Thyroid gland (tissue), 4 donors: Measurements from ENCODE around the gene GPR137B.

Source experiments
- POLR2A ChIP-seq, 2 donors: fragments of 450-650 bp; IDR thresholded peaks; one replicate each; pipeline ENCODE4 v1.6.1; 2017; ENCODE audit warnings: antibody characterized with exemption in 2 of 2, mild to moderate bottlenecking in 2 of 2, moderate library complexity in 1 of 2
- TF ChIP-seq, protein P1 (sequence below), 6 experiments: fragments of 200-600 bp in 3 of 6; fragments of 450-650 bp in 3 of 6; sonication (generic) in 3 of 6; IDR thresholded peaks; one replicate each; pipeline ENCODE4 v1.5.1; 2016 to 2019; ENCODE audit warnings: antibody characterized with exemption in 6 of 6, mild to moderate bottlenecking in 2 of 6, inconsistent platforms in 1 of 6, moderate library complexity in 1 of 6

DNA sequence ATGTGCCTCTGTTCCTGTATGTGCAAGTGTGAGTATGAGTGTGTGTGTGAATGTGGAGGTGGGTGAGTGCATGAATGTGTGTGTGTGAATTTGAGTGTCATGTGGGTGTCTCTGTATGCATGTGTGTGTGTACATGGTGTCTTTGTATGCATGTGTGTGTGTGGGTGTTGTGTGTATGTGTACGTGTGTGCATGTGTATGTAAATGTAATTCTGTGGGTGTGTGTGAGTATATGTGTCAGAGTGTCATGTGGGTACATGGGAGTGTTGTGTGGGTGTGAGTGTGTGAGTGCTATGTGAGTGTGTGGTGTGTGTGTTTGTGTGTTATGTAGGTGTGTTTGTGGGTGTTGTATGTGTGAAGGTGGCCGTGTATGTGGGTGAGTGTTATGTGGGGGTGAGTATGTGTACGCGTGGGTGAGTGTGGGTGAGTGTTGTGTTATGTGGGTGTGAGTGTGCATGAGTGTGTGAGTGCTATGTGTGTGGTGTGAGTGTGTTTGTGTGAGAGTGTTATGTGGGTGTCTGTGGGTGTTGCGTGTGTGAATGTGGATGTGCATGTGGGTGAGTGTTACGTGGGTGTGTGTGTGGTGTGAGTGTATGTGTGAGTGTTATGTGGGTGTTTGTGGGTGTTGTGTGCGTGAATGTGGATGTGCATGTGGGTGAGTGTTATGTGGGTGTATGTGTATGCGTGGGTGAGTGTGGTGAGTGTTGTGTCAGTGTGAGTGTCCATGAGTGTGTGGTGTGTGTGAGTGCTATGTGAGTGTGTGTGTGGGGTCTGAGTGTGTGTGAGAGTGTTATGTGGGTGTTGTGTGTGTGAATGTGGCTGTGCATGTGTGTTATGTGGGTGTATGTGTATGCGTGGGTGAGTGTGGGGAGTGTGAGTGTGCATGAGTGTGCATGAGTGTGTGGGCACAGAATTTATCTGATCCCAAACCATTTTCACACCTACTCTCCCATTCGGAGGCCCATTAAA lies 40.8 kb upstream of the GPR137B start:
- TF ChIP-seq, protein P1, sequence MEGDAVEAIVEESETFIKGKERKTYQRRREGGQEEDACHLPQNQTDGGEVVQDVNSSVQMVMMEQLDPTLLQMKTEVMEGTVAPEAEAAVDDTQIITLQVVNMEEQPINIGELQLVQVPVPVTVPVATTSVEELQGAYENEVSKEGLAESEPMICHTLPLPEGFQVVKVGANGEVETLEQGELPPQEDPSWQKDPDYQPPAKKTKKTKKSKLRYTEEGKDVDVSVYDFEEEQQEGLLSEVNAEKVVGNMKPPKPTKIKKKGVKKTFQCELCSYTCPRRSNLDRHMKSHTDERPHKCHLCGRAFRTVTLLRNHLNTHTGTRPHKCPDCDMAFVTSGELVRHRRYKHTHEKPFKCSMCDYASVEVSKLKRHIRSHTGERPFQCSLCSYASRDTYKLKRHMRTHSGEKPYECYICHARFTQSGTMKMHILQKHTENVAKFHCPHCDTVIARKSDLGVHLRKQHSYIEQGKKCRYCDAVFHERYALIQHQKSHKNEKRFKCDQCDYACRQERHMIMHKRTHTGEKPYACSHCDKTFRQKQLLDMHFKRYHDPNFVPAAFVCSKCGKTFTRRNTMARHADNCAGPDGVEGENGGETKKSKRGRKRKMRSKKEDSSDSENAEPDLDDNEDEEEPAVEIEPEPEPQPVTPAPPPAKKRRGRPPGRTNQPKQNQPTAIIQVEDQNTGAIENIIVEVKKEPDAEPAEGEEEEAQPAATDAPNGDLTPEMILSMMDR (IDR thresholded peaks at IDR 0.05), result no peak
- no peak for TF ChIP-seq POLR2A (IDR thresholded peaks at IDR 0.05)
